ENCODE data around the gene SESN2. TPM values are rescaled to one million over a fixed set of nuclear protein-coding genes. Genes with fewer than 3 reads are reported as not detected.
"Not testable (repeated sequence)": the region's sequence is repeated elsewhere in the genome, so short reads cannot be mapped to it uniquely, and the experiment has no call there.

The SESN2 gene
- total and polyA plus RNA-seq, 4 donors = 5.5 to 13.0 (median 10.7) TPM

DNA sequence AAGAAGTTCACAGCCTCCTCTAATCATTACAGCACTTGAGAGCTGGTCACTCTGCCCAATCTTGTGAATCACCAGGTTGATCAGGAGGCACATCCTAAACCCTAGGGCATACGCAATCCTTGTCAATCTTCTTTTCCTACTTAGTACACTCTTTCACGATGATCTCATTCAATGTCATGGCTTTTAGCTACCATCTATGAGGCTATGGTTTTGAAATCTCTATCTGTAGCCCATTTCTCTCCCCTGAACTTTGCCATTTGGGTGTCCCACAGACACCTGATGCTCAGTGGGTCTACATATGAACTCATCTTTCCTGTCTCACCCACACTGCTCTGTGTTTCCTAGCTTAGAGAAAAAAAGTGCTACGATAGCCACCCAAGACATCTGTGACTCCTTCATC lies 67.7 kb downstream of the SESN2 start:
- WGBS = 89% methylated on average over 3 of the region's 3 CpGs
- Histone ChIP-seq H3K4me3 (ENCODE audit: low read depth in 1 of 3, low read length in 3 of 3) (no peak overlapping the region), H3K27me3 (ENCODE audit: control insufficient read depth in 4 of 4, insufficient read depth in 4 of 4, low read length in 3 of 4) (no peaks in the 10 kb centered on the region), H3K36me3 (ENCODE audit: control insufficient read depth in 4 of 4, insufficient read depth in 3 of 4, low read depth in 1 of 4, low read length in 3 of 4) (peaks cover 1 to 6% (median 4%) of the 10 kb centered on the region in 4 donors), H3K9me3 (ENCODE audit: control insufficient read depth in 4 of 4, low read length in 3 of 4) (no peaks in the 10 kb centered on the region), H3K27ac (ENCODE audit: low read depth in 1 of 2, low read length in 2 of 2) (no peak overlapping the region), H3K4me1 (ENCODE audit: control insufficient read depth in 4 of 4, insufficient read depth in 4 of 4, low read length in 3 of 4) (peaks cover 5 to 33% (median 20%) of the 10 kb centered on the region in 4 donors), H3K9ac (ENCODE audit: low read depth in 1 of 2, low read length in 2 of 2) (no peak overlapping the region)
- DNase-seq (ENCODE audit: low spot score) = no peak
- no peak for TF ChIP-seq RAD21 (IDR thresholded peaks at IDR 0.05)
- no peak for TF ChIP-seq GABPA (IDR thresholded peaks at IDR 0.05 in 1 of 2, conservative IDR thresholded peaks at IDR 0.05 in 1 of 2)
- TF ChIP-seq NR2F2 (IDR thresholded peaks at IDR 0.05) = no peak
- no peak for TF ChIP-seq HNF4A (conservative IDR thresholded peaks at IDR 0.05)
- no peak for TF ChIP-seq JUND (IDR thresholded peaks at IDR 0.05)
- TF ChIP-seq YY1 (IDR thresholded peaks at IDR 0.05) = no peak
- no peak for TF ChIP-seq ZBTB33 (IDR thresholded peaks at IDR 0.05)

GRCh38 chr1:28327431-28327830 lies 68.1 kb downstream of the SESN2 start:
- H3K9ac ChIP-seq (ENCODE audit: low read depth in 1 of 2, low read length in 2 of 2); H3K27me3 ChIP-seq (ENCODE audit: control insufficient read depth in 4 of 4, insufficient read depth in 4 of 4, low read length in 3 of 4); DNase-seq (ENCODE audit: low spot score); H3K4me3 ChIP-seq (ENCODE audit: low read depth in 1 of 3, low read length in 3 of 3); H3K9me3 ChIP-seq (ENCODE audit: control insufficient read depth in 4 of 4, low read length in 3 of 4); H3K27ac ChIP-seq (ENCODE audit: low read depth in 1 of 2, low read length in 2 of 2): not testable (repeated sequence)
- Histone ChIP-seq H3K4me1 (ENCODE audit: control insufficient read depth in 4 of 4, insufficient read depth in 4 of 4, low read length in 3 of 4) (peaks cover 3 to 29% (median 16%) of the 10 kb centered on the region in 4 donors), H3K36me3 (ENCODE audit: control insufficient read depth in 4 of 4, insufficient read depth in 3 of 4, low read depth in 1 of 4, low read length in 3 of 4) (peaks cover 2 to 10% (median 7%) of the 10 kb centered on the region in 4 donors)
- WGBS = 68% methylated on average over 11 of the region's 11 CpGs

GRCh38 chr1:28328228-28328648 lies 68.9 kb downstream of the SESN2 start:
- WGBS = 61% methylated on average over 16 of the region's 16 CpGs
- peaks cover 2 to 18% (median 14%) of the 10 kb centered on the region in 4 donors for H3K36me3 ChIP-seq (ENCODE audit: control insufficient read depth in 4 of 4, insufficient read depth in 3 of 4, low read depth in 1 of 4, low read length in 3 of 4)
- peak overlapping the region; percentile 73 to 87 (median 74) for H3K4me3 ChIP-seq (ENCODE audit: low read depth in 1 of 3, low read length in 3 of 3)
- no peaks in the 10 kb centered on the region for H3K27me3 ChIP-seq (ENCODE audit: control insufficient read depth in 4 of 4, insufficient read depth in 4 of 4, low read length in 3 of 4)
- peak overlapping the region; percentile 25 to 33 for H3K9ac ChIP-seq (ENCODE audit: low read depth in 1 of 2, low read length in 2 of 2)
- H3K9me3 ChIP-seq (ENCODE audit: control insufficient read depth in 4 of 4, low read length in 3 of 4) = no peaks in the 10 kb centered on the region
- TF ChIP-seq FOXA1 (IDR thresholded peaks at IDR 0.05) (no peak), RAD21 (IDR thresholded peaks at IDR 0.05) (no peak), EGR1 (IDR thresholded peaks at IDR 0.05; ENCODE audit: low read depth in 2 of 2) (no peak)
- DNase-seq (ENCODE audit: low spot score) = no peak
- peak overlapping the region; percentile 28 to 90 for H3K27ac ChIP-seq (ENCODE audit: low read depth in 1 of 2, low read length in 2 of 2)
- H3K4me1 ChIP-seq (ENCODE audit: control insufficient read depth in 4 of 4, insufficient read depth in 4 of 4, low read length in 3 of 4) = peaks cover 3 to 23% (median 14%) of the 10 kb centered on the region in 4 donors

DNA sequence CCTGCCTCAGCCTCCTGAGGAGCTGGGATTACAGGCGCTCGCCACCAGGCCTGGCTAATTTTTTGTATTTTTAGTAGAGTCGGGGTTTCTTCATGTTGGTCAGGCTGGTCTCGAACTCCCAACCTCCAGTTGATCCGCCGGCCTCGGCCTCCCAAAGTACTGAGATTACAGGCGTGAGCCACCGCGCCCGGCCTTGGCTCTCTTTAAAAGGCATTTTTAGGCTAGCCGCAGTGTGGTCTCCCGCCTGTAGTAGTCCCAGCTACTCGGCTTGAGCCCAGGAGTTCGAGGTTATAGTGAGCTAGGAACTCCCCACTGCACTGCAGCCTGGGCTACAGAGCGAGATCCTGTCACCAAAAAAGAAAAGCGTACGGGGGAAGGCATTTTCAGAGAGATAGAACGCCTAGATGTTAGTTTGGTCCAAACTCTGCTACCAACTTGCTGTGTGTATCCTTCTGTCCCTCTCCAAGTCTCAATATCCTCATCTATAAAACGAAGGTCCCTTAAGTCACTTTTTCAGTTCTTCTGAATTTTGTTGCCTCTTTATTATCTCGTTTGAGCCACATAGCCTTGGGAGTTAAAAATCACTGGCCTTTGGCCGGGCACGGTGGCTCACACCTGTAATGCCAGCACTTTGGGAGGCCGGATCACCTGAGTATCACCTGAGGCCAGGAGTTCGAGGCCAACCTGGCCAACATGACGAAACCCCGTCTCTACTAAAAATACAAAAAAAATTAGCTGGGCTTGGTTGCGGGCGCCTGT lies 70.3 kb downstream of the SESN2 start:
- peaks cover 2 to 29% (median 24%) of the 10 kb centered on the region in 4 donors for H3K36me3 ChIP-seq (ENCODE audit: control insufficient read depth in 4 of 4, insufficient read depth in 3 of 4, low read depth in 1 of 4, low read length in 3 of 4)
- H3K9ac ChIP-seq (ENCODE audit: low read depth in 1 of 2, low read length in 2 of 2) = peak overlapping the region; percentile 77 to 94
- WGBS = 35% methylated on average over 29 of the region's 29 CpGs
- H3K4me1 ChIP-seq (ENCODE audit: control insufficient read depth in 4 of 4, insufficient read depth in 4 of 4, low read length in 3 of 4) = peaks cover 0 to 14% (median 7%) of the 10 kb centered on the region in 4 donors
- peak in 1 of 2 donors; percentile 28 for TF ChIP-seq RAD21 (IDR thresholded peaks at IDR 0.05)
- TF ChIP-seq HNF4G (IDR thresholded peaks at IDR 0.05) = no peak
- DNase-seq (ENCODE audit: low spot score) = peak; percentile 41
- H3K27me3 ChIP-seq (ENCODE audit: control insufficient read depth in 4 of 4, insufficient read depth in 4 of 4, low read length in 3 of 4) = no peaks in the 10 kb centered on the region
- no peaks in the 10 kb centered on the region for H3K9me3 ChIP-seq (ENCODE audit: control insufficient read depth in 4 of 4, low read length in 3 of 4)
- peak overlapping the region; percentile 73 to 87 (median 74) for H3K4me3 ChIP-seq (ENCODE audit: low read depth in 1 of 3, low read length in 3 of 3)
- H3K27ac ChIP-seq (ENCODE audit: low read depth in 1 of 2, low read length in 2 of 2) = peak overlapping the region; percentile 50 to 90

Other genes starting within 250 kb of the SESN2 start
- 10 to 100 TPM in 1 of 2 donors, 1 to 10 TPM in 1; 8.0 to 12.6 TPM for gene EYA3, start 170.9 kb upstream of the SESN2 start, total RNA-seq
- gene EYA3, start 170.9 kb upstream of the SESN2 start, polyA plus RNA-seq = 1 to 10 TPM; 3.6 to 4.1 TPM
- gene PTAFR, start 82.8 kb upstream of the SESN2 start, total RNA-seq = 1 to 10 TPM; 2.5 to 4.1 TPM
- 1 to 10 TPM in 1 of 2 donors, under 1 TPM in 1; 0.82 to 1.7 TPM for gene PTAFR, start 82.8 kb upstream of the SESN2 start, polyA plus RNA-seq
- gene DNAJC8, start 26.5 kb upstream of the SESN2 start, total RNA-seq = 10 to 100 TPM; 14.9 to 23.9 TPM
- 10 to 100 TPM; 26.5 to 38.6 TPM for gene DNAJC8, start 26.5 kb upstream of the SESN2 start, polyA plus RNA-seq
- gene ATP5IF1, start 23.4 kb upstream of the SESN2 start, total RNA-seq = 100 to 1,000 TPM; 136 to 154 TPM
- 100 to 1,000 TPM; 181 to 456 TPM for gene ATP5IF1, start 23.4 kb upstream of the SESN2 start, polyA plus RNA-seq
- 10 to 100 TPM; 13.0 to 18.5 TPM for gene MED18, start 69.5 kb downstream of the SESN2 start, total RNA-seq
- gene MED18, start 69.5 kb downstream of the SESN2 start, polyA plus RNA-seq = 10 to 100 TPM in 1 of 2 donors, 1 to 10 TPM in 1; 7.4 to 10.9 TPM
- 10 to 100 TPM in 1 of 2 donors, 1 to 10 TPM in 1; 8.9 to 11.3 TPM for gene PHACTR4, start 110.2 kb downstream of the SESN2 start, total RNA-seq
- 10 to 100 TPM; 10.3 to 22.6 TPM for gene PHACTR4, start 110.2 kb downstream of the SESN2 start, polyA plus RNA-seq
- 10 to 100 TPM; 18.9 to 21.8 TPM for gene RCC1, start 246.5 kb downstream of the SESN2 start, total RNA-seq
- 10 to 100 TPM in 1 of 2 donors, 1 to 10 TPM in 1; 2.2 to 18.1 TPM for gene RCC1, start 246.5 kb downstream of the SESN2 start, polyA plus RNA-seq

All from liver (tissue), 9 donors.